ENCODE measurements around the gene TRIB2. TPM values are rescaled to one million over a fixed set of nuclear protein-coding genes. Genes with fewer than 3 reads are reported as not detected.

The TRIB2 gene
- total RNA-seq, 1 experiment from 2014 or later = 0.81 TPM

DNA sequence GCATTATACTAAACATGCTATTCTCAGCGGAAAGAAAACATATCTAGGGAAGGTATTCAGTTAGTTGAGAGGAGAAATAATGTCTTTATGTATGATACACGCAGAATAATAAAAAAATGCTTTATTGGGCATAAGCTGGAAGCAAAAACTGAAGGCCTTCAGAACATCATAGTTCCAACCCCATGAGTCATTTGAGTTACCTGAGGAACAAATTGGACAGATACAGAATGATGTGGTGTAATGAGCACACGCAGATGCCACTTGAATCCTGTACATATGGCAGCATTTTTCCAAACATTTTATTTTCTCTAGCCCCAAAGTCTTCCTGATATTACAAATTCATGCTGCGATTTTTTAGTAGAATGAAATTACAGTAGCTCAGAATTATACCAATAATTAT lies 23.2 kb upstream of the TRIB2 start:
- no peak for DNase-seq (ENCODE audit: low read depth)
- in situ Hi-C loops (cut with HindIII; ENCODE audit: low pct_unique_long_range_greater_than_20kb, low sequenced_read_pairs) = no loop called here

DNA sequence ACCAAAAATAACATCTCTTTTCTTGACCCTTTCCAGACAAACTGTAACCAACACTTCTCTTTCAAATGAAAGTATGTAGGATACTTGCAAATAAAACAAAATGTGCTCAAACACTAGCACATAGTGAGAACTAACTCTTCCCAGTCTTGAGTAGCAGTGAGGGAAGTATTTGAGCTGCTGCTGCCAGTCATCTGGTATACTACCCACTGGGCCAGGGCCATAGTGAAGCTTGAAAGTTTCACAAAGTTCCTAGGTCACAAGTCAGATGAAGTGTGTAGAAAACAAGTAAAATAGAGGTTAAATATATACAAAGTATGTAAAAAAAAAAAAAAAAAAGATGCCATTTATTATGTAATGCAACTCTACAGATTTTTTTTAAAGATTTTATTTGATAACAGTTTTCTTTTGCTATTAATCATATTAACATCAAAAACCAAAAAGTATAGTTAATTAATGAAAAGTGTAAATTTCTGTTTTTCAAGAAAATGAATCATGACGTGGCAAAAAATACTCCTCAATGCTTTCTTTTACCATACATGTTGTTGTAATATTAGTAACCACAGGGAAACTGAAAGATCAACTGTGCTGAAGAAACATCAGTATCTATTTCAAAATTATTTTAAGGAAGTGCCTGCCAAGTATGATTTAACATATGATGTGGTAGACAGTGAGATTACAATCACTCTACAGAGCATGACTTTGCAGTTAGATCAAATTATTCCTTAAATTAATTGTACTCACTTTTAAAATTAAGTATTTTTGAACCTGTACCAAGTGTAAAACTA lies 21.6 kb upstream of the TRIB2 start:
- DNase-seq (ENCODE audit: low read depth) = no peak
- in situ Hi-C loops (cut with HindIII; ENCODE audit: low pct_unique_long_range_greater_than_20kb, low sequenced_read_pairs) = no loop called here

DNA sequence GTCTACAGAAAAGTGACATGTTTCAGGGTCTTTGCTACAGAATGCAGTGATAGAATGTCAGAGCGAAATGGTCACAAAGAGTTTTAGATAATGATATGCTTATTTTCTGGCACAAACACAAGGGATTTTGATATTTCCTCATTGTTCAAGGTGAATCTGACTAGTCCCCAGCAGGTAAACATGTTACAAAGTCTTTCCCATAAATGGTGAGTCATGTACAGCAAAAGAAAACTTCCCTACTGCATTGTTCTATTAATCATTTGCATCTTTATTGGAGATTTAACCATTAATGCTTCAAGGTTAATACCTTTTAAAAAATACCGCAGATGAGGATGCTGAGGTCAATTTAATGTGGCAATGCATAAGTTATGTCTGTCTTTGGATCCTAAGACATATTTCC lies 19.1 kb upstream of the TRIB2 start:
- DNase-seq (ENCODE audit: low read depth) = no peak
- in situ Hi-C loops (cut with HindIII; ENCODE audit: low pct_unique_long_range_greater_than_20kb, low sequenced_read_pairs) = no loop called here

DNA sequence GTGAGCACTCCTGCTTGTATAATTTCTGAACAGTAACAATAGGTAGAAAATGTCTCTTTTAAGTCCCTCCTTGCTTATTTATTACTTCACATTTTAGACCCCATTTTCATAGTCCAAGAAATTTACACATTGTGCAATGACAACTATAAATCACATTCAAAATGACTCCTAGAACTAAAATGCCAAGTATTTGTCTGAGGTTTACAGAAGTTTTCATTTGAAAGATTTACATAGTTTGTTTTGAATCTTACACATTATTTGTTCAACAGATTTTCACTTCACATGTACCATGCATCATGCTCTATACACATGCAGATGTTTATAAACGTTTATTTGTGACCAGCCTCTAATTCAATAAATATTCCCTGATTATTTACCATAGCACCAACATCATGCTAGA lies 15.7 kb upstream of the TRIB2 start:
- DNase-seq (ENCODE audit: low read depth) = no peak
- in situ Hi-C loops (cut with HindIII; ENCODE audit: low pct_unique_long_range_greater_than_20kb, low sequenced_read_pairs) = no loop called here

DNA sequence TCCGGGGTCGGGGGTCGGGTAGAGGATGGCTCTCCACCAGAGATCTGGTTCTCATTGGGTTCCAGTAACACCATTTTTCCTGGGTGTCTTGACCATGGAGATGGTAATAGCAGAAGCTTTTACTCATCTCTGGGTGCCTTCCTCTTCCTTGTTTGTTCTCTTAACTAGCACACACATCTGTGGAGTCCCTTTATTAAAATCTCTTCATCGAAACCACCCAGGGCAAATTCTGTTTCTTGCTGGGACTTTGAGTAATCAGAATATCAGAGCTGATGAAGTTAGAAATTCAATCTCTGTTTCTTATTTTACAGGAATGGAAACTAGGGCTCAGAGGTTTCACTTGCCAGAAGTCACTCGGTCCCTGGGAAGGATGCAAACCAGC lies 15.0 kb upstream of the TRIB2 start:
- in situ Hi-C loops (cut with HindIII; ENCODE audit: low pct_unique_long_range_greater_than_20kb, low sequenced_read_pairs) = no loop called here
- DNase-seq (ENCODE audit: low read depth) = no peak

DNA sequence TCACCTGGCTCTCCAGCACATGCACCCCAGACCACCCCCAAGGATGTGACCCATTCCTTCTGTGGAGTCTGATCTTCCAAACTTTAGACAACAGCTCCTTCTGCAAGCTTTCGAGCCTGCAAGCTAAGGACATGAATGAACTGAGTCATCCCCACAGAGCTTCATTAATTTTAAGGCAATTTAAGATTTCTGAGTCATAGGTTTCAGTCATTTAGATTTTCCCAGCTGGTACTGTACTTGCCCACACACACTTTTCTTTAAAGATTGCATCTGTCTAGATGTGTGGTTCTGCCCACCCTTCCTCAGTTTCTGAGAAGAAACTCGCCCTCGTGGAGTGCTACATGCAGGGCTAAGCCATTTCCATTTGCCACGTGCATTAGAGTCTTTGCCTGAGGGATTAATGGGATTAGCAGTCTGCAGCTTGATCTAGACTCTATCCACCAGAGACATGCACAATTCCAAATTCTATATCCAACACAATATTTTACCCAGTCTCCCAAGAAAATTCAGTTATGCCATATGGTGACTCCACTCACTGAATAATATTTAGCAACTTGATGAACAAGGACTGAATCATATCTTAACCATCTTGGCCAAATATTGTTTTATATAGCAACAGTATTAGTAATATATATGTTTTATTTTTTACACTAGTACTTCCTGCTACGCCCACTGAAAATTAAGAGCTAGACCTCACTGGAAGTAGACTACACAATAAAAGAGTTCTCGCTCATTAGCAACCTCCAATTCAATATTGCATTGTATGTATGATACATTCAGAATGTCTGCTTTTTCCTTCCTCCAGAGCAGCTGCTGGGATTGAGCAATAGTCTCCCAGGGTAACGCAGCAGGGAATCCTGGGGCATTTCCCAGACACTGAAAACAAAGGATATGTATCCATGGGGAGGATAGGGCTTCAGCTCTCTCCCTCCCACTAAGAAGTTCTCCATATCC lies 14.3 kb upstream of the TRIB2 start:
- no peak for DNase-seq (ENCODE audit: low read depth)
- in situ Hi-C loops (cut with HindIII; ENCODE audit: low pct_unique_long_range_greater_than_20kb, low sequenced_read_pairs) = no loop called here

DNA sequence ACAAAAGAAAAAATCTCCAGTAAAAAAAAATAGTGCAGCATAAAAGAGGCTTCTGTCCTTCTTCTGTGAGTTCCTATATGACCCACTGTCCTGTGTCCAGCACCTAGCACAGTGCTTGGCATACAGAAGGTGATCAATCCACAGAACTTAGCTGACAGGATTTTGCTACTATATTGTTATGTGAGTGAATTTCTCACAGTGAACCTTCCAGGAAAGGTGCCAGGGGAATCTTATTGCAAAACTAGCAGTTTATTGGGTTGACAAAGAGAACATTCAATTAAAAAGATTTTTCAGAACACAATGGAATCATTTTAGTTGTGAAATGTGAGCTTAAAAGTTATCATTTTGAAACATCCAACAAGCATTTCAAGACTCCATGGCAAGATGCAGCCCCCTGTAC lies 12.4 kb upstream of the TRIB2 start:
- no peak for DNase-seq (ENCODE audit: low read depth)
- in situ Hi-C loops (cut with HindIII; ENCODE audit: low pct_unique_long_range_greater_than_20kb, low sequenced_read_pairs) = no loop called here

DNA sequence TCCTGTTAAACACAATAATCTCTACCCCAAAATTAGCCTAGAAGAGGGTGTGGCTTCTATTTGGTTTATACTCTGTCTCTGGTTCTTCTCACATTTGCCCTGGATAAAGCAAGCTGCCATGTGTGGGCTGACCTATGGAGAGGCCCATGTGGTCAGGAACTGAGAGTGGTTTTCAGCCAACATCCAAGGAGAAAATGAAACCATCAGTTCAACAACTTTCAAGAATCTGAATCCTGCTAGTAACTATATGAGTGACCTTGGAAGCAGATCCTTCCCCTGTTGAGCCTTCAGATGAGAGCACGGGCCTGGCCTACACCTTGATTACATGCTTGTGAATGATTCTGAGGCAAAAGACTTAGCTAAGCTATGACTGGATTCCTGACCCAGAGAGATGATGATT lies 11.5 kb upstream of the TRIB2 start:
- no peak for DNase-seq (ENCODE audit: low read depth)
- in situ Hi-C loops (cut with HindIII; ENCODE audit: low pct_unique_long_range_greater_than_20kb, low sequenced_read_pairs) = no loop called here

DNA sequence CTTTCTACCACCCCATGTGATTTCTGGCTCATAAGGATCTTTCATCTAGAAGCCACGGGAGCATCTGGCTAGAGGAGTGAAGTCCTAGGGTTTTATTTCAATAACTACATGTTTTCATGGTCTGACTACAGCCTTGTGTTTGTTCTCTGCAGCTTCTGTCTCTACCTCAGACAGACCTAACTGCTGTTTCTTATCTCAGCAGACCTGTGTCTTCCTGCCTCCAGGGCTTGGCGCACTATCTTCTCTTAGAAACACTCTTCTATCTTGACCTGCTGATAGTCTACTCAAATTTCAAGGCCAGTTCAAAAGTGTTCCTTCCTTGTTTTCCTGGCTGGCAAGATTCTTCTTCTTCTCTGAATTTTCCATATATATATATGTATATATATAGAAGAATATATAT lies 11.0 kb upstream of the TRIB2 start:
- in situ Hi-C loops (cut with HindIII; ENCODE audit: low pct_unique_long_range_greater_than_20kb, low sequenced_read_pairs) = no loop called here
- no peak for DNase-seq (ENCODE audit: low read depth)

DNA sequence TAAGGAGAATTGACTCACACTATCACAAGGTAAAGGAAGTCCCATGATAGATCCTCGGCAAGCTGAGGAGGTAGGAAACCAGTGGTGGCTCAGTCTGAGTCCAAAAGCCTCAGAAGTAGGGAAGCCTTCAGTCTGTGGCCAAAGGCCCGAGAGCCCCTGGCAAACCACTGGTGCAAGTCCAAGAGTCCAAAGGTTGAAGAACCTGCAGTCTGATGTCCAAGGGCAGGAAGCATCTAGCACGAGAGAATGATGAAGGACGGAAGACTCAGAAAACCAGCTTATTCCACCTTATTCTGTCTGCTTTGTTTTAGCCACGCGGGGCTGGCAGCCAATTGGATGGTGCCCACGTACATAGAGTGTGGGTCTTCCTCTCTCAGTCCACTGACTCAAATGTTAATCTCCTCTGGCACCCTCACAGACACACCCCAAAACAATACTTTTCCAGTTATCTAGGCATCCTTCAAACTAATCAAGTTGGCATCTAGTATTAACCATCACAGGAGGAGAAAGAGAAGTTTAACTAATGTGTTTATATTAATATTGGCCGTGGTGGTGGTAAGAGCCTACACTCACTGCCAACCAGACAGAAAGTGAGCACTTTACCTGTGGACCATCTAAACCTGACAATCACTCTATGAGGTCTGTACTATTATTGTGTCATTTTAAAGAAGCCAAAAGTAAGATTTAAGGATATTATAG lies 8.1 kb upstream of the TRIB2 start:
- DNase-seq (ENCODE audit: low read depth) = no peak
- in situ Hi-C loops (cut with HindIII; ENCODE audit: low pct_unique_long_range_greater_than_20kb, low sequenced_read_pairs) = no loop called here

DNA sequence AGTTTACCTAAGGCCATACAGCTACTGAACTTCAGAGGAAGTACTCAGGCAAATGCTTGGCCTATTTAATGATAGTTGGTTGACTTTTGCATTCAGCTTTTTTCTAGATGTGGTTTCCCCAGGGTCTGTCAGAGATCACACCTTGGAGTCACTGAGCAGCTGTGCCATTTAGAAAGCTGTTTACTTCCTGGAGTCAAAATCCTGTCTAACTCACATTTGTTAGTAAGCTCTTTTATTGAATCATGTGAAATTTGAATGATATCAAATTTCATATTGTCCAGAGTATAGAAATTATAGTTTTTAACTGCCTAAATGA lies 7.6 kb upstream of the TRIB2 start:
- in situ Hi-C loops (cut with HindIII; ENCODE audit: low pct_unique_long_range_greater_than_20kb, low sequenced_read_pairs) = no loop called here
- no peak for DNase-seq (ENCODE audit: low read depth)

DNA sequence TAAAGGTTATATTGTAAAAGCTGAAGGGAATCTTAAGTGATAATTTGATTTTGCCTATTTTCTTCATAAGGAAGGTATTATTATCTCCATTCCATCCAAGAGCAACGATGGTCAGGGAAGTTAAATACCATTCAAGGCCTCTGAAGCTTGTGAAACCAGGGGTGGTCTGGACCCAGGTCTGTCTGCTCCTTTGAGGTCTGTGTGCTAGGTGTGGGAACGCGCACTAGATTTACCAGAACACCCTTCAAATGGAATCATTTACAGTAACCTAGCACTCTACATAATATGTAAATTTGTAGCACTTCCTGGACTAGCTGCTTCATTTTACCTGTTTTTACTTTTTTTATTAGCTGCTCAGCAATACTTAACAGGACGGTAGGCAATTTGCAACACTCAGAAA lies 6.4 kb upstream of the TRIB2 start:
- in situ Hi-C loops (cut with HindIII; ENCODE audit: low pct_unique_long_range_greater_than_20kb, low sequenced_read_pairs) = no loop called here
- no peak for DNase-seq (ENCODE audit: low read depth)

DNA sequence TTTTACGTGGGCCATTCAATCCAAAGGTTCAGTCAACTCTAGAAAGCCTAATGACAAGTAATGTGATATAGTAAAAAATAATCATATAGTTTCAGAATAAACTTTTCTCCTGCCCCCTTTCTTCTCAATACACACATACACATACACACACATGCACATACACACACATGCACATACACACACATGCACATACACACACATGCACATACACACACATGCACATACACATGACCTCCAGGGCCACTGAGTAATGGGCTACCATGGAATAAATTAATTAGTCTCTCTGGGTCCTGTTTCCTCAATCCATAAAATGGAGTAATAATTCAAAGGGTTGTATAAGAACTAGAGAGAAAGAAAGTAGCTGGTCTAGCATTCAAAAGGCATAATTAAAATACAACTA lies 5.4 kb upstream of the TRIB2 start:
- in situ Hi-C loops (cut with HindIII; ENCODE audit: low pct_unique_long_range_greater_than_20kb, low sequenced_read_pairs) = no loop called here

DNA sequence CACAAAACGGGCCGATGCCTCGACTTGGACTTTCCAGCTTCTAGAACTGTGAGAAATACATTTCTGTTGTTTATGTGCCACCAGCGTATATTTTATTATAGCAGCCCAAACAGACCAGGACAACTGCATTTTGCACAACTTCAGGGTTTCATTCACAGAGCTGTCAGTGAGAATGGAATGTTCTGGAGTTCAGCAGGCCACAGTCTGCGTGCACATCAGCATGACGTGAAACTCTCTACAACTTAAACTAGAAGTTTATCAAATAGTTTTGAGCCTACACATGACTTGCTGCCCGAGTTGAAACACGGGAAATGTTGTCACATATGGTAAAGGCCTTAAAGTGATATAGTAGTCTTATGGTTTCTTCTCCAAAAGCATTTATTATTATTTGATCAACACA lies 3.9 kb upstream of the TRIB2 start:
- in situ Hi-C loops (cut with HindIII; ENCODE audit: low pct_unique_long_range_greater_than_20kb, low sequenced_read_pairs) = no loop called here
- DNase-seq (ENCODE audit: low read depth) = no peak

More for the DNA sequence above, 5.4 kb upstream of the TRIB2 start:
- DNase-seq (ENCODE audit: low read depth) = no peak

DNA sequence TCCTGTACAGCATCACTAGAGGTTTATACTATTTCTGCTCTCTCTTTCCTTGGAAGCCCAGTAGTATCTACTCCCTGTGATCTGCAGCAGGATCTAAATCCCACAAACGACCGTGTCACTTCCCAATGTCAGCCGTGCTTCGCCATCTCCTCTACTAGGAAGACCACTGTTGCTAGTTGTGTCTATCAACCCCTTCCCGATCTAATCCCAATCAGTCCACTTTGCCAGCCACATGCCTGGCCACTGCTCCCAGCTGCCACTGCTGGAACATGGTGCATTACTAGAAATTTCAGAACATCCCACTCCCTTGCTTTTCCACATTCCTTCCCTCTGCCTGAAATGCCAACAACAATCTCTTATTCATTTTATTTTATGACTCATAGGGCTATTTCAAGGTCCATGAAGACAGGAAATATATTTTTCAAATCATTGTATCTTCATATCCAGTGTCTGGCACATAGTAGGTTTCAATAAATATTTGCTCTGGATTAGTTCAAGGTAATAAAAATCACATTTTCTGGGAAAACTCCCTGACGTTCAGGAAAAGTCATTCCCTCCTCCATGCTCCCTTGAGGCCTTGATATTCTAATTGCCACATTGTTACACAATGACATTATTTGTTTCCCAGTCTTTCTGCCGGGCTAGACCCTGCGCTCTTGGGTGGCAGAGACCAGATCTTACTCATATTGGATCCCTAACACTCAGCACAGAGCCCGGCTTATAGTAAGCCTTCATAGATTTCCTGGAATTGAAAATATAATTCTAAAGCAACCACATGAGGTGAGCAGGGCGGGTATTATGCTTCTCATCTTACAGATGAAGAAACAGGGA lies 2.1 kb upstream of the TRIB2 start:
- in situ Hi-C loops (cut with HindIII; ENCODE audit: low pct_unique_long_range_greater_than_20kb, low sequenced_read_pairs) = no loop called here
- no peak for DNase-seq (ENCODE audit: low read depth)

DNA sequence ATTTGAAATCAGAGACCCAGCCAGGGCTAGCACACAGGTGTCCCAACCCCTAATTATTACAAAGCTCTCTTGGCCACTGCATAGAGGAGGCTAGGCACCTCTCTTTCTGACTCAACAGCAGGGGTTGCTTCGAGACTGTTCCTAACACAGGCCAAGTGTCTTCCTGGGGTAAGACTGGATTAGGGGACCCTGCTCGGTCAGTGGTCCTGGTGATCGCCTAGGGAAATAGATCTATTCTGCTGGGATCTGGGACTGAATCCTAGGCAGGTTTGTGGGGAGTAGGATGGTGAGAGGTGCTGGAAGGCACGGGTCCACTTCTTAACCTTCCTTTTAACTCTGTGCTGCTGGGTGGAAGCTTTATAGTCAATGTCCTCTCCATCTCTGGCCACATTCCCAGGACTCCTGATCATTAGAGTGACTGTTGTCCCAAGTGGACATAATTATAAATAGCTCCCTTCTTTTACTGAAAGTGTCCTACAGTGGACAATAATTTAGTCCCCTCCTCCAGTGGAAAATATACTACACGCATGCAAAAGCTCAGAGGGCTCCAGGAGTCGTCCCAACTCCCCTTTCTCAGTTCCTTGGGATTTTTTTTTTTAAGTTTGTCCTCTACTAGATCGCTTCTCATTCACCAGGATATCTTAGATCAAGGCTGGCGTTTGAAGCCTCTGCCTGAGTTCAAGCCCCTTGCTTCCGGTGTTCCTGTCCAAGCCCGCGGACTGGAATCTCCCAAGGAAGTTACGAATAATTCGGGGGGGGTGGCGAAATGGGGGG lies 1.3 kb upstream of the TRIB2 start:
- in situ Hi-C loops (cut with HindIII; ENCODE audit: low pct_unique_long_range_greater_than_20kb, low sequenced_read_pairs) = no loop called here
- no peak for DNase-seq (ENCODE audit: low read depth)

DNA sequence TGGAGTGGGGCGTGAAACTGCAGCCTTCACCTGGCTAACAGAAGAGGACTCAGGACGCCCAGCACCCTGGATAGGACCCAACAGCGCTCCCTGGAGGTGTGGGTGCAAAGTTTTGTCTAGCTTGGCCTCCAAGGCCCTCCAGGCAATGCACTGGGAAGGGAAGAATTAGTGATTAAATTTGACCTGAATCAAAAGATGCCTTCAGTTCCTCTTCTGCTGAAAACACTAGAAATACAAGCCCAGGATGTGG lies 779 bp upstream of the TRIB2 start:
- DNase-seq (ENCODE audit: low read depth) = peak; percentile 55
- in situ Hi-C loops (cut with HindIII; ENCODE audit: low pct_unique_long_range_greater_than_20kb, low sequenced_read_pairs) = no loop called here

Data from Caki2 (cell line).